Stimulated activated CD8-positive, alpha-beta memory T cell treated with anti-CD3 and anti-CD28 coated beads, Interleukin-7, amount 100 ng/mL, for 48 hours (primary cell): ENCODE measurements around the gene LIX1.

Experiments
- DNase-seq, 2 donors: peaks; one replicate each; pipeline ENCODE4 v3.0.0-alpha.2; 2020; ENCODE audit warnings: low read depth in 1 of 2; ENCODE audit errors: extremely low read depth in 1 of 2

Gene LIX1

DNA sequence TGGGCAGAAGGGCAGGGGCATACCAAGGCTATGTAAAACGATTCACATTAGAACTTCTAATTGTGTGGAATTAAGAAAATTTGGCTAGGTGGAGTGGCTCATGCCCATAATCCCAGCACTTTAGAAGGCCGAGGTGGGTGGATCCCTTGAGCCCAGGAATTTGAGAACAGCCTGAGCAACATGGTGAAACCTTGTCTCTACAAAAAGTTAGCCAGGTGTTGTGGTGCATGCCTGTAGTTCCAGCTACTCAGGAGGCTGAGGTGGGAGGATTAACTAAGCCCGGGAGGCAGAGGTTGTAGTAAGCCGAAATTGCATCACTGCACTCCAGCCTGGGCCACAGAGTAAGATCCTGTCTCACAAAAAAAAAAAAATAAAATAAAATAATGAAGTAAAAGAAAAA is 65.2 kb downstream of the LIX1 start:
- no peak for DNase-seq

DNA sequence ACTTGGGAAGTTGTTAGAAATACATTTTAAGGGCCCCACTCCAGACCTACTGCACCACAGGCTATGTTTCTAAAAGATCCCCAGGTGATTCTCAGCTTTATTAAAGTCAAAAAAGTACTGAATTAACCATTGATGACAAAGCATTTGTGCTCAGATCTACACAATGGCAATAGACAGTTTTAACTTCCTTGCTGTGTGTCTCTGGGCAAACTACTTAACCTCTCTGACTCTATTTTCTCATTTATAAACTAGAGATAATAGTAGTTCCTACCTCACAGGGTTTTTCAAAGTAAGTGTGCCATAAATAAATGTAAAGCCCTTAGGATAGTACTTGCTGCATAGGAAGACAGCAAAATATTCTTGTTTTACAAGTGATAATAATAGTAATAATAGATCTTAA is 66.3 kb downstream of the LIX1 start:
- DNase-seq = no peak

DNA sequence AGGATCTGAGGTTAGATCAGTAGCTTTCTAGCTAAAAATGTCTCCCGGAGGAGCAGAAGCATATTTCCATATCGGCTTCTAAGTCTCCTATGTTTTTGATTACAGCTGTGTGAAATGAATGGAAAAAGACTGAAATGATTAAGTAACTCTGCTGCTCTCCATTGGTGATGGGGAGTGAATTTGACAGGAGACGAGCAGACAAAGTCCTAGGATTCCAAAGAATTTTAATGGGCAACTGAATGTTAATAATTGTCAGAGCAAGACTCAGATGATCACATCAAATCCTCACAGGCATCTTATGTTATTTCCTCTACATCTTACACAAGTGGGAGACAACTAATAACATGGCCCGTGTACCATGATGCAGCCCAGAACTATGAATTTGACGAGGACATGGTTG is 66.8 kb downstream of the LIX1 start:
- DNase-seq = no peak

DNA sequence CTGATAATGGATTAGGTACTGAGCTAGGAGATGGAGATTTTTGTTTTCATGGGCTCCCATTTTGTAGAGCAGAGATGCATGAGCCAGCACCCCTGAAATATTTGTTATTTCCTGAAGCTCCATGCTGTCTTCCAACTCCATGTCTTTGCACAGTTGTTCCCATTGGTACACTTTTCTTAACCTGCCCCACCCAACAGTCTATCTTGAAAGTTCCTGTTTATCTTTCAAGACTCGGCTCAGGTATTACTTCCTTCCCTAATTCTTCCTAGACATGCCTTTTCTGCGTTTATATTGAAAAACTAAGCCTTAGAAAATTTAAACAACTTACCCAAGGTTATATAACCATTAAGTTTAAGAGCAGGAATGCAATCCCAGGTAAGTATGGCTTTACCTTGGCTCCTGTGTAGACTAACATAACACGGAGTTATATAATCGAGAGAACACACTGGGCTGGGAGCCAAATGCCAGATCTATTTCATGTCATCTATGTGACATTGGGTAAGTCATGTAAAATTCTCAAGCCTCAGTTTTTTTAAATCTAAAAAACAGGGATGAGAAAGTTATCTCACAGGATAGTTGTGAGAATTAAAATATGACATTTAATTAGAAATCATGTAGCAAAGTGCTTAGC is 67.4 kb downstream of the LIX1 start:
- DNase-seq = no peak

DNA sequence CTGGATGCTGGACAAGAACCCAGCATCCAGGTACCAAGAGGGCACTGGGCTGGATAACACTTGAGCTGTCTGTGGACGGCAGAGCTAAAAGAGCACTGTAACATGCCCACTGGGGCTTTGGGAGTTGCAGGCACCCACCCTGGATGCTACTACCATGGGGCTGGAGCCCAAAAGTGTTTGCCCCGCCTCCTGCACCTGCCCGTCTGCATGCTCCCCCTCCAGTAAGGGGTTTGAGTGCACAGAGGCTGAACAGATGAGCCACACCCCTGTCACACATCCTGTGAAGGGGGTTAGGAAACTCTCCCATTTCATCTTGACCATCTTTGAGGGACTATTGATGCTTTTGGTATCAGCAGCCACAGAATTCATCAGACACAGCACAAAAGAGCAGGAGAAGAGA is 69.0 kb downstream of the LIX1 start:
- no peak for DNase-seq

DNA sequence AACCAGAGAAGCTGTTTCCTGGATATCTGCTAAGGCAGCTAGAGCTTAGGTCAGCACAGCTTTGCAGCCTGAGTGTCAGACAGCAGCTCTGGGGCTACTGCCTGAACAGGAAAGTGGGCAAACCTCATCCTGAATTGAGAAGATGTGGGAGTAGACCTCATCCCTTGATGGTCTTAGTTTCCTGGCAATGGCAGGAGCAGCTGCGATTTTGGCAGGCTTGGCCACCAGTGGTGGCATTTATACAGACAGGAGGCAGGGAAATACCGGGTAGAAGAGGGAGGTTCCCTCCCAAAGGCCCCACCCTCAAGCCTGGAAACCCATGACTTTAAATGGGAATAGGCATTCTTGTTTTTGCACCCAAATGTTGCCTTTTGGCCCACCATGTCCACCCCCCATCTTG is 69.7 kb downstream of the LIX1 start:
- no peak for DNase-seq

DNA sequence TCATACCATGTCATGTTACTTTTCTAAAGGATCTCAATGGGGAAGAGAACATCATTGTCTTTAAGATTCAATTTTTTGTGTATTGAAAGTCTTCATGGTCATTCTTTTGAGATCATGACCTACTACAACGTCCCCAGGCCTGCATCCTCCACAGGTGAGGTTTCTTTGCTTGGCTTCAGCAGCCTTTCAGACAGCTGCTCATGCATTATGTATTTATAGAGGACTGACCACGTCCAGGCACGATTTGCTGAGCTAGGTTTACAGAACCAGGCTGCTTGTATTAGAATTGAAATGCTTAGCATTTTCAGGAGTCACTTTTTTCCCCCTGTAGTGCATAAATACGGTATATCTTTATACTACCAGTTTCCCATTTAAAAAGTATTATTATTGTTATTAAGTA is 70.4 kb downstream of the LIX1 start:
- no peak for DNase-seq

DNA sequence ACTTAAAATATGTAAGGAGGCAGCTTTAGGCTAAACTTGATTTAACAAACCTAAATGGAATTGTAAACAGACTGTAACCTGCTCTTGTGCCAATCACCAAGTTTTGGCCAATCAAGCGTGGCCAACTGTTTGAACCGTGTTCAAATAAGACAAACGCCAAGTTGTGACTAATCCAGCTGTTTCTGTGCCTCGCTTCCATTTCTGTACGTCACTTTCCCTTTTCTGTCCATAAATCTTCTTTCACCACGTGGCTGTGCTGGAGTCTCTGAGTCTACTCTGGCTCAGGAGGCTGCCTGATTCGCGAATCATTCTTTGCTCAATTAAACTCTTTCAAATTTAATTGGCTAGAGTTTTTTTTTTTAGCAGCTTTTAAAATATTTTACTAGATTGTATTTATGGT is 71.3 kb downstream of the LIX1 start:
- no peak for DNase-seq

DNA sequence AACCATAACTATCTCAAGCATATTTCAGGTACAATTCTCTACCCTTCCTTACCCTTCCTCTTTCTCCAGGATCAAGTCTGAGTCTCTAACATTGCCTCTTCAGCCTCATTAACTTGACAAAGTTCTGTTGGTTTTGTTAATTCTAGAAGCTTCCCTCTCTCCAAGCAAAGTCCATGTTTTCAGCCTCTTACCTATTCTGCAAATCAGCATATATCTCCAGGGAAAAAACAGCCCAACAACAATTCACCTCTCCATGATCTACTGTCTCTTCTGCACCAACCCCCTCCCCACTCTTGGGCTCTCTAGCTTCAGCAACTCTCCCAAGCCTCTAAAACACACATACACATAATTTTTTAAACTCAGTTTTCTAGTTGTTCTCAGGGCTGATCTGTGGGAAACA is 72.2 kb downstream of the LIX1 start:
- DNase-seq = no peak

DNA sequence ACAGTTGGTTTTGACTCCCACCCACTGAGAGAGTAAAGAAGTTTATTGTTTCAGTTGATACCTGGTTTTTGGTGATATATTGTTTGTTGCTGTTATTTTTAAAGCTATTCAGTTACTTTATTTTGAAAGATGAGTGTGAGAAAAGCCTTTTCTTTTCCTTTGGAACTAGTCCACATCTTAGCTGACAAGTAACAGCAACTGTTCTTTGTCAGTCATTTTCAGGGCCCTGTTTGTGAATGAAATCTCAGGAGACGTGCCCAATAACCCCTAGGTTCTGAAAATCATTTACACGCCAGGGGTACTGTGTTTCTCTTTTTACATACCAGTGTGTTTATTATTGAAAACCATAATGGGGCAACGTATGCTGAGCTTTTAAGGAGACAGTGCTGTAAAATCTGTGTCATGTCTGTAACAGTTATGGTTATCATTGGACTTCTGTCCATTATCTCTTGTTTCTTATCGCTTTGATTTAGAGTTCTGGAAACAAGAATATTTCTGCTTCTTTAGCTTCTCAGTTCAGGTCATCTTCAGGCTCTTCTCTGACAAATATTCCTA is 75.0 kb downstream of the LIX1 start:
- no peak for DNase-seq

DNA sequence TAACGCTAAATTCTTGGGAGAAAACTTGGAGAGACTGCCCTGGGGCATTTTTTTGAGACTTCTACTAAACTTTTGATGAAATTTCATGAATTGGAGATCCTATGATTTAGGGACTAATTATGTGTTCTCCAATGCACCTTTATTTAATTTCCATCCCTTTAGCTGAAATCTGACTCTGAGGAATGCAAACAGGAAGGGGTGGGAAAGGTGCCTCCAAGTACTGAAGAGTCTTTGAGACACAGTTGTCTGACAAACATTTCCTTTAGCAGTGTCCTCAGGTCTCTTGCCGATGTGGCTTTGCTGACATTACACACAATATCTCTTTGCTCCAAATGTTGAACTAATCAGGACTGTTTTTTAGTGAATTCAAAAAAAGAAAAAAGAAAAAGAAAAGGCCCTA is 76.9 kb downstream of the LIX1 start:
- no peak for DNase-seq

DNA sequence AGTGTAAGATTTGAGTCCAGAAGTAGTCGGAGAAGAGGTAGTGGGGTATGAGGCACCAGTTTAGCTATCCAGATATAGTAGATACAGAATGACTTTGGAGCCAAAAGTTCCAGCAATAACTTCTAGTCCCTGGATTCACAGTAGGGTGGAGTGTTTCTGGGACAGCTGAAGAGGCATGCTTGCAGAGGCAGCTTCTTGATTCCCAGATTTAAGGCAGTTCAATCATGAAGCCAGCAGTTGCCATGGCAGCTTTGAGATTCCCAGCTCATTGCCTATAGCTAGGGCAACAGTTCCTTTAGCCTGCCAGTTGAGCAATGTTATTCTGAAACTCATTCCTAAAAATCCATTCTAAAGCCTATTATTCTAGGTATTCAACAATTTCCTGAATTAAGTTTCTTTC is 79.2 kb downstream of the LIX1 start:
- no peak for DNase-seq

DNA sequence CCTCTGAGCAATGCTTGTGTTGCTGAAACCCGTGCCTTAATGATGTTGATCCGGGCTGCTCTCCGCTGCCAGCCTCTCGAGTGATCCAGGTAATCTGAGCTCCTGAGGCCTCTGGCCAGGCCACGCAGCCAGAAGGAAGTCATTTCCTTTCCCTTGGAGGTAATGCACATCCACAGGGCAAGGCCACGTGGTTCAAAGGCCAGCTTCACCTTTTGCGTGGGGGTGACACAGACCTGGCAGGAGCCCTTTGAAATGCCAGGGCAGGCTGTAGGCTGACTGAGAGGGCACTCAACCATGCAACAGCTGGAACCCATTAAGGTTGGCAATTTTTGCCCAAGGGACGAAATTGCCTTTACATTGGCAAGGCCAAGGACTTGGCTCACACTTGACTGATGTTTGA is 80.4 kb downstream of the LIX1 start:
- no peak for DNase-seq

DNA sequence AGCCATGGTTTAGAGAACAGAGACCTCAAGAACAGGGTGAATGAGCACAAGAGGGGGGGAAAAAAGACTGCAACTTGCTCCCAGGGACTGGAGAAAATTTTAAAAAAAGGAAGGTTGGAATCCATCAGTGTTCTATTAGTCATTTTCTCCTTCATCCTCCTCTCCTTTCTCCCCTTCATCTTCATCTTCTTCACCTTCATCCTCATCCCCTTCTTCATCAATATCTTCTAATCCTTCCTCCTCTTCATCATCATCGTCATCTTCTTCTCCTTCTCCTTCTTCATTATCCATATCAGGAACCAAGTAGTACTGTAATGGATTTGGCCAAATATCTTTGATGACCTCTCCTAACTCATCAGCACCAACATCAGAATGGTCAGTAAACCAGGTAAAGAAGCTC is 86.1 kb downstream of the LIX1 start:
- DNase-seq = no peak

DNA sequence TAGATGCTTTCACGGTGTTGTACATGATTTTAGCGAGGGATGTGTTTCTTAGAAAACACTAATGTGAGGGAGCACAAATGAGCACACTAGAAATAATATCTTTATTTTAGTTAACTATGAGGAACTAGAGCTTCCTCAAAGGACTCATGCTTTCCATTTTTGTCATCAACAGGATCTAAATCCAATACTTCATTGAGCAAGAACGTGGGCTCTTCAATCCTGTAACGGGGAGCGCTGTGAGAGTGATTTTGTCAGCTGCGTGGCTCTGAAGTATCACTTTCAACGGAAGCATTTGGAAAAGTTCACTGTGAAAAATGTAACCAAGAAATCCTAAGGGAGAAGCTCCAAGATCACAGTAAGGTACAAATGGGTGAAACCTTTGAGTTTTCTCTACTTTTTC is 93.2 kb downstream of the LIX1 start:
- DNase-seq = no peak

DNA sequence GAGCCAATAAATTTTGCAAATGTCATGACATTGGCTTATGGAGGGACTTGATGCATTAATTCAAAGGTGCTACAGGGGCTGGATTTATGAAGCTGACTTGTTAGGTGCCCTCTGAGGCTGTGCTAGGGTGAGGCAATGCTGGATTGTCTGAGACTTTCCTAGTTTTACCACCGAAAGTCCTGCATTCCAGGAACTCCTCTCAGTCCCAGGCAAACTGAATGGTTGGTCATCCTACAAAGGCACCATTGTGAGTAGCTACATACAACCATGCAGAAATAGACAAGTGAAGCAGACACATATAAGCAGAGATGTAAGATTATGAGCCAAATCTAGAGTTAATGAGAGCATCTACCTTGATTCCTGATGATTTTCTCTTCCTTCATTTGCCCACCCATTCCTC is 95.3 kb downstream of the LIX1 start:
- DNase-seq = no peak

DNA sequence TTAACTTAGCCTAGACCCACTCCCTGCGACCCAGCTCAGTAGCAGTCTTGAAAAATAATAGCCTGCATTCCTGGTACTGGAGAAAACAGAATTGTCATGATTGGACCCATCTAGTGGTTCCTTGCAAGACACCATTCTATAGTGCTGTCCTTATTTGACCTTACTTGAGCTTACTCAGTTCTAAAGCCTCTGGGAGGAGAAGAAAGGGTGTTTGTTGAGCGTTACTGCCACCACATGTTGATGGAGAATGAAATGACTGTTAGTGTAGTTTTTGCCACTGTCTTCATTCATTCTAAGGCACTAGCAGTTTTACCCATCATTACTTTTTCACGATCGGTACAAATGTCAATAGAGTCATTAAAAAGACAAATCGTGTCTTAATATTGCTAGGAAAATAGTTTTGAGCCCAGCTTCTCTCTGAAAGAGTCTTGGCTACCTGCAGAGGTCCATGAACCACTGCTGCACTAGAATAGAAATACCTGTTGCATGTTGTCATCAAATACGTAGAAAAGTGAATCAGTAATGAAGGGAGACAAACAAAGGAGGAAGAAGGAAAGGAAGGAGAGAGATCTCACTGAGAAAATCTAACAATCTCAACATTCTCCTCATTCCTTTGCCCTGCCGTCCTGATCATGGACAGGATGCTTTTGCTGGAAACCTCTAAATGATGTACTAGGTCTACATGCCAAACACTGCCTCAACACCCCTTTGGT is 96.0 kb downstream of the LIX1 start:
- DNase-seq = no peak

DNA sequence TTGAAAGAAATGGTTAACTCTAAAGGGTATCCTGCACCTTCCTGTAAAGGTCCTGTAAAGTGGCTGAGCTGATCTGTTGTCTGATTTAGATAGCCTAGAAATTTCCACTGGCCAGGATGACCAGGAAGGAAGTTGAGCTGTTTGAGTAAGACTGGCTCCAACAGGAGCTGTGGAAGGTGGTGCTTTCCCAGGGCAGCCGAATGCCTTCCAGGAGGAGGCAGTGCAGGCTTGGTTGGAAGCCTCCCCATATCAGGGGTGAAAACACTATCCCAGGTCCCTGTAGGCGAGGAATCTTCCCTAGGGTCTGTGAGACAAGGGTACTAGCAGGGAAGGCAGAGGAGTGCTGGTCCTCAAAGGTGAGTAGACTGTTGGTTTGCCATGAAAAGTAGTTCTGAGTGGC is 98.4 kb downstream of the LIX1 start:
- DNase-seq = no peak

DNA sequence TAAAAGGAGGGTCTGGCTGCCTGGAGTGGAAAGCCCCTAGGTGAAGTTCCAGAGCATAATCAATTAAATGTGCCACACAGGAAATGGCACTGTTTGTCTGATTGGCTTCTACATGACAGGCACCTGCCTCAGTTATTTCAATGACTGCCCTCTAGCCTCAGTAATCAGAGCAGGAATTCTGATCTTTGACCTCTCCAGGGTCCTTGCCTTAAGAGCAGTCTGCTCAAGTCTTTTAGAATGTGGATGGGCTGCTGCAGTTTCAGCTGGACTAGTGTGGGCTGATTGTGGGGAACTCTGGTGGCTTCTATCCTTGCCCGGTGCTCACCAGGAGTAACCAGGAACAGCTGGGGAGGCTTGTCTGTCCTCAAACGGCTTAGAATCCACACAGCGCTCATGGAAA is 98.9 kb downstream of the LIX1 start:
- no peak for DNase-seq

DNA sequence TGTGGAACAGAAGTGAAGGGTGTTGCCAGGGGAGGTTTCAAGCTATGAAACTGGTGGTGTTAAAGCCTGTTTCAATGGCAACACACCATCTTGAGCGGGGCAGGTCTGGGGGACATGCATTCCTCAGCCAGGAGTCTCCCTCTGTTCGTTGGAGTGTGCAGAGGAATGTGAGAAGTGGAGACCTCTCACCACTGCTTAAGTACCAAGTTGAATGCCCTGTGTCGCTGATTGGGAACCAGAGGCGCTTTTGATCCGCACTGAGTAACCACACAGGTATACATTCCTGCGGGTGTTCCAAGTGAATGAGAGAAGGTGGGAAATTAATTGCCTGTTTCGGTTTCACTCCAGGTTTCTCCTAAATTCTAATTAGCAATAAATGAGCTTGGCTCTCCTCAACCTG is 99.4 kb downstream of the LIX1 start:
- no peak for DNase-seq
